ENCODE data around the gene KYNU. TPM values are rescaled to one million over a fixed set of nuclear protein-coding genes. Genes with fewer than 3 reads are reported as not detected.
"Not testable (repeated sequence)": the region's sequence is repeated elsewhere in the genome, so short reads cannot be mapped to it uniquely, and the experiment has no call there.

The KYNU gene
- total RNA-seq, 4 donors from 2014 or later: 0.27 to 5.7 (median 3.6) TPM

- H3K4me3 ChIP-seq: no peak overlapping the region
- ATAC-seq: no peak
- no peak overlapping the region for H3K27ac ChIP-seq
- H3K36me3 ChIP-seq: no peaks in the 10 kb centered on the region
- H3K27me3 ChIP-seq: no peaks in the 10 kb centered on the region
- no peaks in the 10 kb centered on the region for H3K9me3 ChIP-seq
- no peaks in the 10 kb centered on the region for H3K4me1 ChIP-seq
- TF ChIP-seq POLR2A (IDR thresholded peaks at IDR 0.05): no peak
- TF ChIP-seq CTCF (IDR thresholded peaks at IDR 0.05): no peak
- whole genome bisulfite sequencing, 2 donors (ENCODE audit: low coverage in 1 of 2): 71% methylated on average over 1 of the region's 1 CpG; no CpG with 5 or more reads in 1 of the 2 donors
Measured at GRCh38 chr2:143085125-143085784, 207.8 kb downstream of the KYNU start.

GRCh38 chr2:143087033-143087432 lies 209.6 kb downstream of the KYNU start:
- ATAC-seq: no peak
- 38 to 50% methylated on average over 1 of the region's 1 CpG for WGBS, 2 donors (ENCODE audit: low coverage in 1 of 2)
- TF ChIP-seq POLR2A (IDR thresholded peaks at IDR 0.05) (no peak), POLR2AphosphoS5 (IDR thresholded peaks at IDR 0.05) (no peak), CTCF (IDR thresholded peaks at IDR 0.05) (no peak), EP300 (IDR thresholded peaks at IDR 0.05) (no peak)

GRCh38 chr2:143088388-143088787 lies 210.9 kb downstream of the KYNU start:
- no peak overlapping the region for H3K27ac ChIP-seq
- no peaks in the 10 kb centered on the region for H3K36me3 ChIP-seq
- TF ChIP-seq EP300 (IDR thresholded peaks at IDR 0.05): no peak
- no peak for TF ChIP-seq POLR2AphosphoS5 (IDR thresholded peaks at IDR 0.05)
- TF ChIP-seq CTCF (IDR thresholded peaks at IDR 0.05): no peak
- ATAC-seq: no peak
- no peaks in the 10 kb centered on the region for H3K27me3 ChIP-seq
- no peaks in the 10 kb centered on the region for H3K4me1 ChIP-seq
- H3K4me3 ChIP-seq: no peak overlapping the region
- WGBS, 2 donors (ENCODE audit: low coverage in 1 of 2): 86 to 94% methylated on average over 4 of the region's 4 CpGs
- H3K9me3 ChIP-seq: no peaks in the 10 kb centered on the region

More at GRCh38 chr2:143087033-143087432, 209.6 kb downstream of the KYNU start:
- no peak overlapping the region for H3K27ac ChIP-seq
- H3K4me3 ChIP-seq: no peak overlapping the region
- no peaks in the 10 kb centered on the region for H3K27me3 ChIP-seq
- no peaks in the 10 kb centered on the region for H3K36me3 ChIP-seq
- H3K9me3 ChIP-seq: no peaks in the 10 kb centered on the region
- no peaks in the 10 kb centered on the region for H3K4me1 ChIP-seq

GRCh38 chr2:143089520-143089919 lies 212.1 kb downstream of the KYNU start:
- 71% methylated on average over 1 of the region's 12 CpGs; no CpG with 5 or more reads in 1 of the 2 donors for WGBS, 2 donors (ENCODE audit: low coverage in 1 of 2)
- H3K4me1 ChIP-seq, H3K9me3 ChIP-seq, ATAC-seq, H3K27me3 ChIP-seq, H3K27ac ChIP-seq, H3K4me3 ChIP-seq, H3K36me3 ChIP-seq: not testable (repeated sequence)

Small RNA genes lying within 50 kb of the gene (small RNA-seq; reads per million reads assigned to genes)
- gene MTND4LP12: 0 reads per million in 4 donors
